ENCODE results near the gene CDKAL1.

CDKAL1 gene

DNA sequence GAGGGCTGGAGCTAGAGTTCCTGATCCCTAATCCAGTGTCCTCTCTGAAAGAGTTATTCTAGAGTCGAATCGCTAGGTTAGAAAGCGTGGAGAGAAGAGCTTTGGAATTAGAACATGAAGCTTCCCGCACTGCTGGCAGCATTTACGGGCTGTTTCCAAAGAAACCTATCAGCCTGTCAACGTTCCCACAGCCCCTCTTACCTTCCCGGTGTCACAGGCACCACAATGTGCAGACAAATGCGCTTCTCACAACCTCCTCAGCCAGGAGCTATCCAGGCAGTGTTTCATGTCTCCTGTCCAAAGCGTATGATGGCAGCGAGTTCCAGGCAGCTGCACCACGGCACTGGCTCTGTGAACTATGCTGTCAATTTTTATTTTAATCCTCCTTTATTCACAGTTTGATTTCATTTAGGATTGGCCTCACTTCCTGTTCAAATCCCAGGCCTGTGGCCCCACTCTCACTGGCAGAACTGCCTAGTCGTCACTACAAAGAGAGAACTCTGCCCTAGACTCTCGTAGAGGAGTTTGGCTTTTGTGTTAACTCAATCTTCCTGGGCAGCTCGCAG lies 736.5 kb downstream of the CDKAL1 start:
- Histone ChIP-seq H3K23ac (ENCODE audit: low read length) (no peak overlapping the region), H3K56ac (ENCODE audit: low read length) (no peak overlapping the region), H4K8ac (ENCODE audit: low read depth, low read length) (no peak overlapping the region), H2BK120ac (ENCODE audit: low read depth, low read length) (no peak overlapping the region), H3K4me3 (ENCODE audit: low read length) (no peak overlapping the region), H4K5ac (ENCODE audit: low read length) (no peak overlapping the region), H3K79me2 (ENCODE audit: control insufficient read depth, insufficient read depth, low read length) (no peaks in the 10 kb centered on the region), H3K18ac (ENCODE audit: low read length) (no peak overlapping the region), H3K27ac (ENCODE audit: low read depth, low read length) (no peak overlapping the region), H3K4ac (ENCODE audit: low read depth, low read length) (no peak overlapping the region), H2AK5ac (ENCODE audit: low read length) (no peak overlapping the region), H3K27me3 (ENCODE audit: insufficient read depth, low read length, poor library complexity) (no peaks in the 10 kb centered on the region), H2BK15ac (replicated peaks; ENCODE audit: low read depth) (peak overlapping the region; percentile 11), H3K9ac (ENCODE audit: low read length) (no peak overlapping the region), H3K36me3 (ENCODE audit: control insufficient read depth, insufficient read depth, low read length) (no peaks in the 10 kb centered on the region), H3K4me2 (ENCODE audit: low read length) (no peak overlapping the region), H3K79me1 (ENCODE audit: low read length) (no peaks in the 10 kb centered on the region), H2BK5ac (ENCODE audit: low read length) (no peak overlapping the region), H3K4me1 (ENCODE audit: control insufficient read depth, low read depth, low read length) (no peaks in the 10 kb centered on the region)
- no CpG with 5 or more reads among the region's 14 CpGs for WGBS (ENCODE audit: extremely low coverage, insufficient coverage, low lambda C conversion rate)
- DNase-seq, result no peak

DNA sequence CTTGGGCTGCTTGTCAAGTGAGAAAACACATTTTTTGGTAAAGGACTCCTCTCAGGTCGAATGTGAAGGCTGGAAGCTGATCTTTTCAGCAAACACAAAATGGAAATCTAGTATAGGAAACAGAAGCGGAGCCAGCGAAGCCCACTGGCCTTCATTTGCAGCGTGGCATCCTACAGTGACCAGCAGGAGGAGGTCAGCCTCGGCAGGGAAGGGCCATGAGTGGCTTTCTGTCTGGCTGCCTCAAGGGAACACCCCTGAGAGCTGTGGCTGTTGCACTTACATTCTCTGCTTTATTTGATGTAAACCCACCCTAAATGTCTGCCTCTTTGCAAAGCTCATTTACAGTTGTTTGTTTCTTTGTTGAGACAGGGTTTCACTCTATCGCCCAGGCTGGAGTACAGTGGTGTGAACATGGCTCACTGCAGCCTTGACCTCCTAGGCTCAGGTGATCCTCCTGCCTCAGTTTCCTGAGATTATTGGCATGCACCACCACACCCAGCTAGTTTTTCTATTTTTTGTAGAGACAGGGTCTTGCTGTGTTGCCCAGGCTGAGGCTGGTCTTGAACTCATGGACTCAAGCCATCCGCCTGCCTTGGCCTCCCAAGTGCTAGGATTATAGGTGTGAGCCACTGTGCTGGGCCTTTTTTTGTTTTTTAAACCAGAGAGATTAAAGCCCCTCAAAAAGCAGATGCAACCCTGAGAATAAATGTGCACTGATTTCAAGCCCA lies 737.3 kb downstream of the CDKAL1 start:
- Histone ChIP-seq H3K27ac (ENCODE audit: low read depth, low read length) (no peak overlapping the region), H2BK15ac (replicated peaks; ENCODE audit: low read depth) (no peak overlapping the region), H3K79me1 (ENCODE audit: low read length) (no peaks in the 10 kb centered on the region), H3K18ac (ENCODE audit: low read length) (no peak overlapping the region), H3K23ac (ENCODE audit: low read length) (no peak overlapping the region), H4K8ac (ENCODE audit: low read depth, low read length) (no peak overlapping the region), H2BK120ac (ENCODE audit: low read depth, low read length) (no peak overlapping the region), H3K4ac (ENCODE audit: low read depth, low read length) (no peak overlapping the region), H2BK5ac (ENCODE audit: low read length) (no peak overlapping the region), H3K4me1 (ENCODE audit: control insufficient read depth, low read depth, low read length) (no peaks in the 10 kb centered on the region), H3K36me3 (ENCODE audit: control insufficient read depth, insufficient read depth, low read length) (no peaks in the 10 kb centered on the region), H3K4me2 (ENCODE audit: low read length) (no peak overlapping the region), H2AK5ac (ENCODE audit: low read length) (no peak overlapping the region), H3K79me2 (ENCODE audit: control insufficient read depth, insufficient read depth, low read length) (no peaks in the 10 kb centered on the region), H4K5ac (ENCODE audit: low read length) (no peak overlapping the region), H3K27me3 (ENCODE audit: insufficient read depth, low read length, poor library complexity) (no peaks in the 10 kb centered on the region), H3K56ac (ENCODE audit: low read length) (no peak overlapping the region), H3K9ac (ENCODE audit: low read length) (no peak overlapping the region), H3K4me3 (ENCODE audit: low read length) (no peak overlapping the region)
- WGBS (ENCODE audit: extremely low coverage, insufficient coverage, low lambda C conversion rate), result no CpG with 5 or more reads among the region's 7 CpGs
- DNase-seq, result no peak

DNA sequence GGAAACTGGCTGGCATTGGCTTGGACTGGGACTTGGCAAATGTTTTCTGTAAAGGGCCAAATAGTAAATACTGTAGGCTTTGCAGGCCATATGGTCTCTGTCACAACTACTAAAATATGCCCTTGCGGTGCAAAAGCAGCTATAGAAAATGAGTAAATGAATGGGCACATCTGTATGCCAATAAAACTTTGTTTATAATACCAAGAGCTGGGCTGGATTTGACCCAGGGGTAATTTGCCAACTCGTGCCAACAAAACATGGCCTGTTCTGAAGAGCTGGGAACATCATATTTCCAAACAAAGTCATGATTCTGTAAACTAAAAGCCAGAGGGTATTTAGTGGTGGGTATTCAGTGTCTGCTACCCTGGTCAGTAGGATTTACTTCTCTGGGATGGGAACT lies 739.2 kb downstream of the CDKAL1 start:
- H3K79me2 ChIP-seq (ENCODE audit: control insufficient read depth, insufficient read depth, low read length), result no peaks in the 10 kb centered on the region

DNA sequence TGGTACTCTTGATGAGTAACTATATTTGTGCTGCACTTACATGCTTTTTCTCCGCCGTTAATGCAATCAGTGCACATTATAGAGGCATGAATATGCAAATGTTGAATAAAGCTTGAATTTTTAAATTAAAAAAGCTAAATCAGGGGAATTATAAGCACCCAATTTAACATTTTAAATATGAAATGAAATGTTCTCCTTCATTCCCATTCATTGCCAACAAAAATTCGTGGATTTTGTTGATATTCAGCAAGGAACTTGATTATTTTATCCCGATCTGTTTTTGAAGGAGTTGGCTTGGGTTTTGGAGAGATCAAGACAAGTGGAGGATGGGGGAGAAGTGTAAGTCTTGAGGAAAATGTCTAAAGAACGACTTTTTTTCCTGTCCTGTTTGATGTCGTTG lies 740.6 kb downstream of the CDKAL1 start:
- WGBS (ENCODE audit: extremely low coverage, insufficient coverage, low lambda C conversion rate), result no CpG with 5 or more reads among the region's 6 CpGs
- Histone ChIP-seq H3K23ac (ENCODE audit: low read length) (no peak overlapping the region), H4K5ac (ENCODE audit: low read length) (no peak overlapping the region), H3K4me3 (ENCODE audit: low read length) (no peak overlapping the region), H2AK5ac (ENCODE audit: low read length) (no peak overlapping the region), H3K27ac (ENCODE audit: low read depth, low read length) (no peak overlapping the region), H2BK15ac (replicated peaks; ENCODE audit: low read depth) (no peak overlapping the region), H3K4ac (ENCODE audit: low read depth, low read length) (no peak overlapping the region), H3K9ac (ENCODE audit: low read length) (no peak overlapping the region), H3K79me2 (ENCODE audit: control insufficient read depth, insufficient read depth, low read length) (no peaks in the 10 kb centered on the region), H3K4me2 (ENCODE audit: low read length) (no peak overlapping the region), H3K4me1 (ENCODE audit: control insufficient read depth, low read depth, low read length) (peaks cover 5% of the 10 kb centered on the region), H2BK120ac (ENCODE audit: low read depth, low read length) (no peak overlapping the region), H3K18ac (ENCODE audit: low read length) (no peak overlapping the region), H3K27me3 (ENCODE audit: insufficient read depth, low read length, poor library complexity) (no peaks in the 10 kb centered on the region), H4K8ac (ENCODE audit: low read depth, low read length) (no peak overlapping the region), H3K36me3 (ENCODE audit: control insufficient read depth, insufficient read depth, low read length) (no peaks in the 10 kb centered on the region), H2BK5ac (ENCODE audit: low read length) (no peak overlapping the region), H3K56ac (ENCODE audit: low read length) (no peak overlapping the region), H3K79me1 (ENCODE audit: low read length) (no peaks in the 10 kb centered on the region)
- DNase-seq, result no peak

More for the DNA sequence above, 739.2 kb downstream of the CDKAL1 start:
- no peak overlapping the region for H3K4me3 ChIP-seq (ENCODE audit: low read length)
- no peak overlapping the region for H3K4me2 ChIP-seq (ENCODE audit: low read length)
- H2BK15ac ChIP-seq (replicated peaks; ENCODE audit: low read depth), result no peak overlapping the region
- H3K4ac ChIP-seq (ENCODE audit: low read depth, low read length), result no peak overlapping the region
- H4K8ac ChIP-seq (ENCODE audit: low read depth, low read length), result no peak overlapping the region
- H3K18ac ChIP-seq (ENCODE audit: low read length), result no peak overlapping the region
- no peak overlapping the region for H2AK5ac ChIP-seq (ENCODE audit: low read length)
- no peak for DNase-seq
- H3K36me3 ChIP-seq (ENCODE audit: control insufficient read depth, insufficient read depth, low read length), result no peaks in the 10 kb centered on the region
- no peaks in the 10 kb centered on the region for H3K79me1 ChIP-seq (ENCODE audit: low read length)
- H3K9ac ChIP-seq (ENCODE audit: low read length), result no peak overlapping the region
- WGBS (ENCODE audit: extremely low coverage, insufficient coverage, low lambda C conversion rate), result no CpG with 5 or more reads among the region's 2 CpGs
- no peak overlapping the region for H4K5ac ChIP-seq (ENCODE audit: low read length)
- no peak overlapping the region for H3K27ac ChIP-seq (ENCODE audit: low read depth, low read length)
- H3K4me1 ChIP-seq (ENCODE audit: control insufficient read depth, low read depth, low read length), result peaks cover 5% of the 10 kb centered on the region
- H3K27me3 ChIP-seq (ENCODE audit: insufficient read depth, low read length, poor library complexity), result no peaks in the 10 kb centered on the region
- no peak overlapping the region for H2BK120ac ChIP-seq (ENCODE audit: low read depth, low read length)
- H3K23ac ChIP-seq (ENCODE audit: low read length), result no peak overlapping the region
- no peak overlapping the region for H2BK5ac ChIP-seq (ENCODE audit: low read length)
- no peak overlapping the region for H3K56ac ChIP-seq (ENCODE audit: low read length)

DNA sequence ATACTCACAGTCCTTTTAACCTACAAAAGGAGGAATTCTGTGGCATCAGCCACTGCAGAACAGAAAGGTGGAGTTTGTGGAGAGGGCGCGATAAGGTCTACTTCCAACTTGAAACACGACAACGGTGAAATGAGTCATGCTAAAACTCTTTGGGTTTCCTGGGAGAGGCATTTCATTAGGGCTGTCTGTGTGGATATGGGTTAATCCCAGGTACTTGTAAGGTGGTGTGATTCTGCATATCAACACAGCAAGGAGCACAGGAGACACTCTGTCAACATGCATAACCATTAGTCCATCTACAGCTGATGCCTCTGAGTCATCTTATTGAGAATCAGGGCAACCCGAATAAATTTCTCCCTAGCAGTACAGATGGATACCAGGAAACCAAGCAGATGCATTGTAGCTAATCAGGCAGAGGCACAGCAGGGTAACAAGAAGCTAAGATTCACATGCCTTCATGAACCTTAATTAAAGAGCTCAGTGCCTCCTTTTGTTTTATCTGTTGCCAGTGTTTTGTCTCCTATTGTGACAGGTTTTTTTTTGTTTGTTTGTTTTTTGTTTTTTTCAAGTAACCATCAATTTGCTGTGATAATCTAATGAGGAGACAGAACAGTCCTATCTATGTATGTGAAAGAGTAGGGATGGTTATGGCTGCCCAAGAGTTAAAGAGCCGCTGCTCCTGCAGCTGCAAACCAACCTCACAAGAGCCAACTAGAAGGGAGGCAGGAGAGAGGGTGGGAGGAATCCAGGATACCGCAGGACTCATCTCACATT lies 743.5 kb downstream of the CDKAL1 start:
- Histone ChIP-seq H3K27ac (ENCODE audit: low read depth, low read length) (peak overlapping the region; percentile 5), H3K56ac (ENCODE audit: low read length) (no peak overlapping the region), H2BK5ac (ENCODE audit: low read length) (no peak overlapping the region), H4K8ac (ENCODE audit: low read depth, low read length) (no peak overlapping the region), H3K36me3 (ENCODE audit: control insufficient read depth, insufficient read depth, low read length) (no peaks in the 10 kb centered on the region), H3K4ac (ENCODE audit: low read depth, low read length) (no peak overlapping the region), H2BK120ac (ENCODE audit: low read depth, low read length) (no peak overlapping the region), H2AK5ac (ENCODE audit: low read length) (no peak overlapping the region), H3K23ac (ENCODE audit: low read length) (no peak overlapping the region), H3K27me3 (ENCODE audit: insufficient read depth, low read length, poor library complexity) (no peaks in the 10 kb centered on the region), H3K4me2 (ENCODE audit: low read length) (no peak overlapping the region), H3K9ac (ENCODE audit: low read length) (no peak overlapping the region), H3K4me1 (ENCODE audit: control insufficient read depth, low read depth, low read length) (peaks cover 5% of the 10 kb centered on the region), H2BK15ac (replicated peaks; ENCODE audit: low read depth) (peak overlapping the region; percentile 67), H4K5ac (ENCODE audit: low read length) (no peak overlapping the region), H3K18ac (ENCODE audit: low read length) (peak overlapping the region; percentile 86), H3K79me2 (ENCODE audit: control insufficient read depth, insufficient read depth, low read length) (no peaks in the 10 kb centered on the region), H3K79me1 (ENCODE audit: low read length) (no peaks in the 10 kb centered on the region), H3K4me3 (ENCODE audit: low read length) (no peak overlapping the region)
- WGBS (ENCODE audit: extremely low coverage, insufficient coverage, low lambda C conversion rate), result no CpG with 5 or more reads among the region's 7 CpGs
- DNase-seq, result peak; percentile 97
